Lower lobe of right lung (tissue), 2 donors: ENCODE data around the gene TBCK. TPM values are rescaled to one million over a fixed set of nuclear protein-coding genes. Genes with fewer than 3 reads are reported as not detected.

Experiments
- ATAC-seq, 2 donors: fragments of 200-7000 bp; cut with Tn5 transposase; one replicate each; pipeline ENCODE4 v1.9.1; 2020 to 2022; ENCODE audit warnings: mild to moderate bottlenecking in 2 of 2, moderate library complexity in 2 of 2
- DNase-seq: peaks from one replicate; pipeline ENCODE4 v3.0.0-alpha.2; 2020
- H3K27ac ChIP-seq: fragments of 200-600 bp; one replicate; pipeline ENCODE4 v1.8.0; 2022
- H3K27me3 ChIP-seq: fragments of 200-600 bp; one replicate; pipeline ENCODE4 v1.8.0; 2022; ENCODE audit warnings: low read depth
- H3K36me3 ChIP-seq: fragments of 200-600 bp; one replicate; pipeline ENCODE4 v1.8.0; 2022; ENCODE audit warnings: mild to moderate bottlenecking
- H3K4me1 ChIP-seq: fragments of 200-600 bp; one replicate; pipeline ENCODE4 v1.8.0; 2022
- H3K4me3 ChIP-seq: fragments of 200-600 bp; one replicate; pipeline ENCODE4 v1.8.0; 2022; ENCODE audit warnings: mild to moderate bottlenecking
- H3K9me3 ChIP-seq: fragments of 200-600 bp; one replicate; pipeline ENCODE4 v1.8.0; 2022
- intact Hi-C: fragments of 100-400 bp; cut with DNase I; formaldehyde crosslinking; loops from one replicate; pipeline ENCODE4 v1.11.0; 2022
- total RNA-seq: library from RNA; stranded (reverse); fragmentation: NEBNext Ultra II Directional; extraction: Animal tissue kit (Norgen Biotek cat#: 25700); gene quantifications from one replicate; pipeline ENCODE4 v1.2.1, GENCODE V29; 2021
- TF ChIP-seq, protein P1 (sequence below): fragments of 200-600 bp; IDR thresholded peaks from one replicate; pipeline ENCODE4 v1.8.0; 2022; ENCODE audit warnings: antibody characterized with exemption, mild to moderate bottlenecking
- donor health status: DM: no; HTN: yes; CAD: no; lungs with severe emphysema.

The TBCK gene
- total RNA-seq, 1 donor from 2014 or later: 45.7 TPM

DNA sequence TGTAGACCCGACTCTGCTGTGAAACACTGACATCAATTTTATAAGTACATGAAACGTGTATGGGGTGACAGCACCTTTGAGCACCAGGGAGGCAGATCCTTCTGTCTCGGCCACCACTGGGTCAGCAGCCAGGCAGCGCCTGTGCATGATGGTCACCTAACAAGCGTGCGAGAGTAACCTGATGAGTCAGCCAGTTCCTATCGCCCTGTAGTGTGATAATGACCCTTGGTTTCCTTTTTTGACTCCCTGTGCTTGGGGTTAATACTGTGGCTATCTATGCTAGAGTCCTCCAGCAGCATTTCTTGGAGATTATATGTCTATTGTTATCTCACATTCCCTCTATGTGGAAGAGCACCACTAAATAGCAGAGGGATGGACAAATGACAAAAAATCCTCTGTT, 319.2 kb downstream of the TBCK start:
- Histone ChIP-seq H3K4me1 (no peaks in the 10 kb centered on the region), H3K9me3 (no peaks in the 10 kb centered on the region), H3K27ac (no peak overlapping the region), H3K36me3 (no peaks in the 10 kb centered on the region), H3K4me3 (no peak overlapping the region), H3K27me3 (no peaks in the 10 kb centered on the region)
- TF ChIP-seq, protein P1, sequence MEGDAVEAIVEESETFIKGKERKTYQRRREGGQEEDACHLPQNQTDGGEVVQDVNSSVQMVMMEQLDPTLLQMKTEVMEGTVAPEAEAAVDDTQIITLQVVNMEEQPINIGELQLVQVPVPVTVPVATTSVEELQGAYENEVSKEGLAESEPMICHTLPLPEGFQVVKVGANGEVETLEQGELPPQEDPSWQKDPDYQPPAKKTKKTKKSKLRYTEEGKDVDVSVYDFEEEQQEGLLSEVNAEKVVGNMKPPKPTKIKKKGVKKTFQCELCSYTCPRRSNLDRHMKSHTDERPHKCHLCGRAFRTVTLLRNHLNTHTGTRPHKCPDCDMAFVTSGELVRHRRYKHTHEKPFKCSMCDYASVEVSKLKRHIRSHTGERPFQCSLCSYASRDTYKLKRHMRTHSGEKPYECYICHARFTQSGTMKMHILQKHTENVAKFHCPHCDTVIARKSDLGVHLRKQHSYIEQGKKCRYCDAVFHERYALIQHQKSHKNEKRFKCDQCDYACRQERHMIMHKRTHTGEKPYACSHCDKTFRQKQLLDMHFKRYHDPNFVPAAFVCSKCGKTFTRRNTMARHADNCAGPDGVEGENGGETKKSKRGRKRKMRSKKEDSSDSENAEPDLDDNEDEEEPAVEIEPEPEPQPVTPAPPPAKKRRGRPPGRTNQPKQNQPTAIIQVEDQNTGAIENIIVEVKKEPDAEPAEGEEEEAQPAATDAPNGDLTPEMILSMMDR: no peak
- ATAC-seq: no peak
- no peak for DNase-seq
- intact Hi-C loops: no loop called here

DNA sequence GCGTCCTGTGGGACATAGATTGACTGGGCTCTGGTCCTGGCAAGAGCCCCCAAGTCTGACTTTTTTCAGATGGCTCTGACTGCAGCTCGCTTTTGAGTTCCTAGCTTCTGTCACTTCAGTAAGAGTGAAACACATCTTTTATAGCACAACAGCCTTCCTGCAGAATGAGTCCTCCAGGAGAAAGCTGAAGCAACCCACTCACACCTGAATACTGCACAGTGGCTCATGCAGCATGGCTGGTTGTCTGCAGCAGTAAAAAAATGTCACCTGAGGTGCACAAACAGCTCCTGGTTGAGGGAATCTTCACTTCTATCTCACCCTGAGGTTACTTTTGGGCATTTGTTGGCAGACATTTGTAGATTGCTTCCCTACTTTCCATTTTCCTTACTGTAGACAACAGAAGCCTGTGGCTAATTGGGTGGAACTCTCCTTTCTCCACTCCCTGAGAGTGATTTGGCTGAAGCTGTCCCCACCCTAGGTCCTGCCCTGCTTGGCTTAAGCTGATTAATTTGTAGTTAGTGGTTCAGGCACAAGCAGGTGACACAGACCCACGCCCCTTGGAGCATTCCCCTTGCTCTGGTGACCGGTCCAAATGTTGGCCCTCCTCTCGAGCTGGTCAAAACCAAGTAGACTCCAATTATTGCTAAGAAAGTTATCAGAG, 321.0 kb downstream of the TBCK start:
- Histone ChIP-seq H3K36me3 (no peaks in the 10 kb centered on the region), H3K4me3 (no peak overlapping the region), H3K9me3 (no peaks in the 10 kb centered on the region), H3K27ac (no peak overlapping the region), H3K4me1 (peaks cover 3% of the 10 kb centered on the region), H3K27me3 (no peaks in the 10 kb centered on the region)
- DNase-seq (no peak), ATAC-seq (no peak)
- TF ChIP-seq, protein P1: no peak
- intact Hi-C loops: no loop called here

DNA sequence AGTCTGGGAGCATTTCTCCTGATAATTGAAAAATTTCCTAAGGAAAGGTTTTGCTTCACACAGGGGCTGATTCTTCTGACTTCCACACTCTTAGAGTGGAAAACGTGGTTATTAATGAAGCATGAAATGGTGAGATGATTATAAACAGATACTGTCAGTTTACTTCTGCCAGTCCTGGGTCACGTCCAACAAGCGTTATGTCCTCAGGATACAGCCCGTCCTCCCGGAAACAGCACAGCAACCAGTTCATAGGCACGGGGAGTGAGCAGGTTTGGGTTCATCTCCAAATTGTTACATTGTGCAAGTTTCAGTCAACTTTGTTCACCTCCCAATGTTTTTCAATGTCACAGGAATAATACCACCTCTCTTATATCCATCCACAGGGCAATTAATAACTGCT, 321.9 kb downstream of the TBCK start:
- TF ChIP-seq, protein P1: no peak
- Histone ChIP-seq H3K4me3 (no peak overlapping the region), H3K27me3 (no peaks in the 10 kb centered on the region), H3K4me1 (peaks cover 7% of the 10 kb centered on the region), H3K36me3 (no peaks in the 10 kb centered on the region), H3K27ac (no peak overlapping the region), H3K9me3 (no peaks in the 10 kb centered on the region)
- DNase-seq (no peak), ATAC-seq (no peak)
- intact Hi-C loops: no loop called here

DNA sequence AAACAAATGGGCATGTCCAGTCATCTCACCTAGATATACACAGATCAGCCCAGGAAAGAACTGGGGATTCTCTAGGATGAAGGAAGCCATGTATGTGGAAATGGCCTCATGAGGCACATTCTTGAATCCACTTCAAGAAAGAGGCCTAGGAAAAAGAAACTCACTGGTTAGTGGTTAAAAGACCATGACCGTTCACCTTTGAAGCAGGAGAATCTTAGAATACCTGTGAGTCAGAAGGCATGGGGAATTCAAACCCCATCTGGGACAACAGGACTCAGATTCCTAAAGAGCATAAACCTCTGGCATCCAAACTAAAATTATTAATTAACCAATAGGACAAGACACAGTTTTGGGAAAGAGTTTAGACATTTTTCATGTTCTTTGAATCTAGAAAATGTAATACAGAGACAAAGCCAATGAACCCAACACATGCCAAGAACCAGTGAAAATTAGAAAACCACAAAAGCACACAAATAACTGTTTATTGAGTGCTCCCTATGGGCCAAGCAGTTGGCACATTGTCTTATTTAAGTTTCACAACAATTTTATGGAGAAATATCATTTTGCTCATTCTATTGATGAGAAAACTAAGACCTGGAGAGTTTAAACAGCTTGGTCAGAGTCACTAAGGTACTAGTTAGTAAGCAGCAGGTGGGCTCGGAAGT, 323.2 kb downstream of the TBCK start:
- TF ChIP-seq, protein P1: no peak
- no peak for ATAC-seq
- H3K36me3 ChIP-seq: no peaks in the 10 kb centered on the region
- intact Hi-C loops: no loop called here
- no peak overlapping the region for H3K27ac ChIP-seq
- H3K4me3 ChIP-seq: no peak overlapping the region
- no peak for DNase-seq
- peaks cover 7% of the 10 kb centered on the region for H3K4me1 ChIP-seq
- no peaks in the 10 kb centered on the region for H3K9me3 ChIP-seq
- no peaks in the 10 kb centered on the region for H3K27me3 ChIP-seq

DNA sequence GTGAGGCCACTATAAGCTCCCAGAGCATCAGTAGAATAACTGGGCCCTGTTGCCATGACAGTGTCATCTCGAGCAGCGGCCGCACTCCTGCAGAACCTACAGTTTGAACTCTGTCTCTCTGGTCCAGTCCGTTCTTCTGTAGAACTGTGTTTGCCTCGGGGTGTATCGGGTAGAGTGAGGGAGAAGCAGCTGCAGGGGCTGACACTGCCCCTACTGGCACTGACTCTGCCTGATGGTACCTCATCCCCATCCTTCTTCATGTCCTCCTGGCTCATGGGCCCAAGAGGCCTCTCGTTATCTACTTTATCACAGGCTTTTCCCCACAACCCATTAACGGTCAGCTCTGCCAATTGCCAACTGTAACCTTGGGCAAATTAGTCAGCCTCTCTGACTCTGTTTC, 324.3 kb downstream of the TBCK start:
- H3K4me1 ChIP-seq: peaks cover 7% of the 10 kb centered on the region
- DNase-seq (no peak), ATAC-seq (no peak)
- intact Hi-C loops: no loop called here
- no peaks in the 10 kb centered on the region for H3K27me3 ChIP-seq
- H3K36me3 ChIP-seq: no peaks in the 10 kb centered on the region
- TF ChIP-seq, protein P1: no peak
- H3K9me3 ChIP-seq: no peaks in the 10 kb centered on the region
- H3K27ac ChIP-seq: no peak overlapping the region
- H3K4me3 ChIP-seq: no peak overlapping the region

Other genes with a start within 250 kb of the TBCK start
- gene AIMP1, start 341 bp upstream of the TBCK start, total RNA-seq: 40.7 TPM
- not detected for gene GIMD1, start 52.6 kb upstream of the TBCK start, total RNA-seq